ENCODE results near the gene PTH1R.

- TF ChIP-seq GATA3 (IDR thresholded peaks at IDR 0.05; ENCODE audit: low read depth, low read length), result no peak
- no peak for TF ChIP-seq GATA2 (IDR thresholded peaks at IDR 0.05; ENCODE audit: low read depth, low read length)
These were observed 47.5 kb downstream of the PTH1R start for GRCh38 chr3:46924921-46925584.

Measured in SH-SY5Y (cell line).